Vagina (tissue), 2 donors: Measurements from ENCODE around the gene SPOPL. TPM values are rescaled to one million over a fixed set of nuclear protein-coding genes. Genes with fewer than 3 reads are reported as not detected.

ENCODE experiments used
- DNase-seq, 2 donors: peaks; one replicate each; pipeline ENCODE4 v3.0.0-alpha.2; 2017; ENCODE audit errors: extremely low spot score in 2 of 2
- H3K27ac ChIP-seq: fragments of 200-600 bp; sonication (generic); one replicate; pipeline ENCODE4 v1.5.1; 2019
- H3K27me3 ChIP-seq: fragments of 200-600 bp; sonication (generic); one replicate; pipeline ENCODE4 v1.5.1; 2019
- H3K36me3 ChIP-seq, 2 donors: fragments of 200-600 bp; sonication (generic); one replicate each; pipeline ENCODE4 v1.5.1; 2017 to 2019
- H3K4me1 ChIP-seq: fragments of 200-600 bp; sonication (generic); one replicate; pipeline ENCODE4 v1.5.1; 2019
- H3K4me3 ChIP-seq, 2 donors: fragments of 200-600 bp; sonication (generic); 1 replicate in 1 of 2; 2 replicates in 1 of 2; pipeline ENCODE4 v1.5.1; 2016 to 2019
- H3K9me3 ChIP-seq: fragments of 200-600 bp; sonication (generic); one replicate; pipeline ENCODE4 v1.5.1; 2019
- POLR2A ChIP-seq, 2 donors: fragments of 450-650 bp; IDR thresholded peaks; one replicate each; pipeline ENCODE4 v1.6.1; 2017; ENCODE audit warnings: antibody characterized with exemption in 2 of 2, mild to moderate bottlenecking in 2 of 2, moderate library complexity in 2 of 2
- POLR2AphosphoS5 ChIP-seq, 2 donors: sonication (generic); formaldehyde crosslinking; IDR thresholded peaks; one replicate each; pipeline ENCODE4 v1.9.0; 2017; ENCODE audit warnings: antibody characterized with exemption in 2 of 2, mild to moderate bottlenecking in 2 of 2, low read depth in 1 of 2; ENCODE audit not compliant: insufficient read depth in 1 of 2
- intact Hi-C: fragments of 100-400 bp; cut with DNase I; formaldehyde crosslinking; loops from one replicate; pipeline ENCODE4 v1.15.1; 2023
- total RNA-seq: library from RNA; depleted of rRNA; stranded (reverse); fragments of >200 nt; gene quantifications from one replicate; pipeline ENCODE4 v1.2.3, GENCODE V29; 2016
- TF ChIP-seq, protein P1 (sequence below), 3 experiments: fragments of 450-650 bp in 2 of 3; fragments of 200-600 bp in 1 of 3; sonication (generic) in 1 of 3; IDR thresholded peaks; one replicate each; pipeline ENCODE4 v1.5.1; 2017 to 2019; ENCODE audit warnings: antibody characterized with exemption in 3 of 3, mild to moderate bottlenecking in 2 of 3, moderate library complexity in 2 of 3

SPOPL gene
- total RNA-seq, 1 donor from 2014 or later = 20.1 TPM

- TF ChIP-seq POLR2A (IDR thresholded peaks at IDR 0.05) (no peak), POLR2AphosphoS5 (IDR thresholded peaks at IDR 0.05; ENCODE audit: insufficient read depth in 1 of 2, low read depth in 1 of 2) (no peak)
- TF ChIP-seq, protein P1, sequence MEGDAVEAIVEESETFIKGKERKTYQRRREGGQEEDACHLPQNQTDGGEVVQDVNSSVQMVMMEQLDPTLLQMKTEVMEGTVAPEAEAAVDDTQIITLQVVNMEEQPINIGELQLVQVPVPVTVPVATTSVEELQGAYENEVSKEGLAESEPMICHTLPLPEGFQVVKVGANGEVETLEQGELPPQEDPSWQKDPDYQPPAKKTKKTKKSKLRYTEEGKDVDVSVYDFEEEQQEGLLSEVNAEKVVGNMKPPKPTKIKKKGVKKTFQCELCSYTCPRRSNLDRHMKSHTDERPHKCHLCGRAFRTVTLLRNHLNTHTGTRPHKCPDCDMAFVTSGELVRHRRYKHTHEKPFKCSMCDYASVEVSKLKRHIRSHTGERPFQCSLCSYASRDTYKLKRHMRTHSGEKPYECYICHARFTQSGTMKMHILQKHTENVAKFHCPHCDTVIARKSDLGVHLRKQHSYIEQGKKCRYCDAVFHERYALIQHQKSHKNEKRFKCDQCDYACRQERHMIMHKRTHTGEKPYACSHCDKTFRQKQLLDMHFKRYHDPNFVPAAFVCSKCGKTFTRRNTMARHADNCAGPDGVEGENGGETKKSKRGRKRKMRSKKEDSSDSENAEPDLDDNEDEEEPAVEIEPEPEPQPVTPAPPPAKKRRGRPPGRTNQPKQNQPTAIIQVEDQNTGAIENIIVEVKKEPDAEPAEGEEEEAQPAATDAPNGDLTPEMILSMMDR (IDR thresholded peaks at IDR 0.05) = no peak
- no peak overlapping the region for H3K27ac ChIP-seq
- H3K9me3 ChIP-seq = no peaks in the 10 kb centered on the region
- intact Hi-C loops = no loop called here
- DNase-seq = no peak
- no peak overlapping the region for H3K4me3 ChIP-seq
- H3K4me1 ChIP-seq = no peaks in the 10 kb centered on the region
- no peaks in the 10 kb centered on the region for H3K27me3 ChIP-seq
- H3K36me3 ChIP-seq = peaks cover 0 to 35% of the 10 kb centered on the region in 2 donors
Measured at GRCh38 chr2:138565230-138565598, 63.6 kb downstream of the SPOPL start.

DNA sequence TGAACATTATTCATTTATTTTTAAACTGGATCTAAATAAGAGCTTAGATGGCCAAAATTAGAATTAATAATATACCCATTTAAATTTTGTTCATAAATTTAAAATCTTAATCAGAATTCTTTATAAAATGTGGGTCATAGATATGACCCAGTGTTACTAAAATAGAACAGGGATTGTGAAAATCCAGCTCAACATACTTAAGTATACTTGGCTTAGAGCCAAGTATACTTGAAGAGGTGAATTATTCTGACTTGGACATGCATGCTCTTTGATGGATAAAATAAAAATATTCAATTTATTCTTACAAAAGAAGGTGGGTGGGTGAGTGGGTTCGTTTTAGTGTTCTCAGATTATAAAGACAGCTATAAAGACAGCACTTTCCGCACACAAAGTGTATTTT lies 70.7 kb downstream of the SPOPL start:
- Histone ChIP-seq H3K4me1 (no peaks in the 10 kb centered on the region), H3K27ac (no peak overlapping the region), H3K4me3 (no peak overlapping the region), H3K27me3 (no peaks in the 10 kb centered on the region), H3K9me3 (no peaks in the 10 kb centered on the region), H3K36me3 (peaks cover 0 to 28% of the 10 kb centered on the region in 2 donors)
- TF ChIP-seq POLR2A (IDR thresholded peaks at IDR 0.05) (no peak), POLR2AphosphoS5 (IDR thresholded peaks at IDR 0.05; ENCODE audit: insufficient read depth in 1 of 2, low read depth in 1 of 2) (no peak)
- TF ChIP-seq, protein P1 (IDR thresholded peaks at IDR 0.05) = no peak
- no peak for DNase-seq
- intact Hi-C loops = no loop called here

GRCh38 chr2:138577066-138577465 lies 75.5 kb downstream of the SPOPL start:
- H3K27ac ChIP-seq = no peak overlapping the region
- H3K36me3 ChIP-seq = peaks cover 0 to 19% of the 10 kb centered on the region in 2 donors
- H3K9me3 ChIP-seq = peaks cover 8% of the 10 kb centered on the region
- DNase-seq = no peak
- no peaks in the 10 kb centered on the region for H3K4me1 ChIP-seq
- H3K27me3 ChIP-seq = no peaks in the 10 kb centered on the region
- intact Hi-C loops = no loop called here
- TF ChIP-seq, protein P1 (IDR thresholded peaks at IDR 0.05) = no peak
- no peak for TF ChIP-seq POLR2AphosphoS5 (IDR thresholded peaks at IDR 0.05; ENCODE audit: insufficient read depth in 1 of 2, low read depth in 1 of 2)
- no peak for TF ChIP-seq POLR2A (IDR thresholded peaks at IDR 0.05)
- no peak overlapping the region for H3K4me3 ChIP-seq

- no peaks in the 10 kb centered on the region for H3K4me1 ChIP-seq
- TF ChIP-seq, protein P1 (IDR thresholded peaks at IDR 0.05) = no peak
- TF ChIP-seq POLR2A (IDR thresholded peaks at IDR 0.05) (no peak), POLR2AphosphoS5 (IDR thresholded peaks at IDR 0.05; ENCODE audit: insufficient read depth in 1 of 2, low read depth in 1 of 2) (no peak)
- H3K27ac ChIP-seq = no peak overlapping the region
- peaks cover 0 to 15% of the 10 kb centered on the region in 2 donors for H3K36me3 ChIP-seq
- H3K4me3 ChIP-seq = no peak overlapping the region
- intact Hi-C loops = no loop called here
- no peak for DNase-seq
- peaks cover 8% of the 10 kb centered on the region for H3K9me3 ChIP-seq
- H3K27me3 ChIP-seq = no peaks in the 10 kb centered on the region
Measured at GRCh38 chr2:138579556-138579955, 78.0 kb downstream of the SPOPL start.

- DNase-seq = no peak
- Histone ChIP-seq H3K36me3 (peaks cover 0 to 15% of the 10 kb centered on the region in 2 donors), H3K9me3 (peaks cover 8% of the 10 kb centered on the region), H3K4me3 (no peak overlapping the region), H3K27me3 (no peaks in the 10 kb centered on the region), H3K27ac (no peak overlapping the region), H3K4me1 (no peaks in the 10 kb centered on the region)
- TF ChIP-seq POLR2AphosphoS5 (IDR thresholded peaks at IDR 0.05; ENCODE audit: insufficient read depth in 1 of 2, low read depth in 1 of 2) (no peak), POLR2A (IDR thresholded peaks at IDR 0.05) (no peak)
- TF ChIP-seq, protein P1 (IDR thresholded peaks at IDR 0.05) = no peak
- intact Hi-C loops = no loop called here
Measured at GRCh38 chr2:138581909-138582308, 80.3 kb downstream of the SPOPL start.
